NCI-H510A treated with DMSO at 0.1 percent for 48 hours (cell line): ENCODE results near the gene MINDY4.
A peak's percentile ranks its signal among the peaks of the same experiment; 100 is the strongest.
"Not testable (repeated sequence)": the region's sequence is repeated elsewhere in the genome, so short reads cannot be mapped to it uniquely, and the experiment has no call there.

ENCODE experiments used
- DNase-seq: peaks from one replicate; lab custom pipeline; 2025; lab: John Stamatoyannopoulos, UW

MINDY4 gene

DNA sequence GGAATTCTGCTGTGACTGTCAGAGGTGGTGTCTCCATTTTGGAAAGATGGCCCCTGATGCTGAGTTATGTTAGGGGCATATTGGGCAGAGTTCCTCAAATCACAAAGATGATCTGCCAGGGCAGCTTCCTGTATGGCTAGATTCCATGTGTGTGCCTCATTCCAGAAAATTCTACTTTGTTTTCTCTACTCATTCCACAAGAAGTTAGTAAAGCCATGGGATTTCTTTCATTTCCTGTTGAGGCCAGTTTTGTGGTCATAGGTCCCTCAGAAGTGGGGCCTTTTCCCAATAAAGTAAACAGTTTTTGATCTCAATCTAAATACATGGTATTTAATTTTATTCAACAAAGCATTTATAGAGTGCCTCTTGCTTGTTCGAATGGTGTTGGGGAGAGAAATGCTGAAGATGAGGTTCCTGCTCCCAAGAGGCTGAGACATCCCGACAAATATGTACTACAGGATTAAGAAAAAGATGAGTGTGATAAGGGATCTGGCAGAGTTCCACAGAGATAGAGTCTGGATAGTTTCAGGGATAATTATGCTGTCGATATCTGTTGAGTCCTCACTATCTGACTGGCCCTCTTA lies 33.0 kb downstream of the MINDY4 start:
- DNase-seq: no peak

DNA sequence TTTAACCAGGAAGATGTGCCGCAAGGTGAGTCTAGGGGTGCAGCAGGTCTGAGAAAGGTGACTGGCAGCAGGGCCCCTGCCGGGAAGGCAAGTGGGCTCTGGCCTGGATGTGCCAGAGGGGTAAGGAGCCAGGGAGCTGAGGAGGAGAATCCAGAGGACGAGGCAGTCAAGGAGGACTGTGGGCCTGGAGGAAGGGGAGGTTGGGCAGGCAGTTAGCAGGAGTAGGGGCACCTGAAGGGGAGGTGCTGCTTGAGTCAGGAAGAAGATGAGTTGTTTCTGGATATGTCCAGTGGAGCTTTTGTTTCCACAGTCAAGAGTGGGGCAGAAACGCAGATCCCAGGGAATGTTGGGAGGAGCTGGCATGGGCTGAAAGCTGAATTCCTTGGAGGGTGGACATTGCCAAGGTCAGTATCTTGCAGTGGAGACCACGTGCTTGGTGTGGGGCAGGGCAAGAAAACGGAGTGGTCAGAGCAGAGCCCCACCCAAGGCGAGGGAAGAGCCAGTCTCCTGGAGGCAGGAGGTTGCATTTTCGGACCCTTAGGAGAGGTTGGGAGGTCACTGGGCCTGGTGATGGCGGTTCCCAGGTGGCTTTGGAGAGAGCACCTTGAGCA lies 34.0 kb downstream of the MINDY4 start:
- no peak for DNase-seq

DNA sequence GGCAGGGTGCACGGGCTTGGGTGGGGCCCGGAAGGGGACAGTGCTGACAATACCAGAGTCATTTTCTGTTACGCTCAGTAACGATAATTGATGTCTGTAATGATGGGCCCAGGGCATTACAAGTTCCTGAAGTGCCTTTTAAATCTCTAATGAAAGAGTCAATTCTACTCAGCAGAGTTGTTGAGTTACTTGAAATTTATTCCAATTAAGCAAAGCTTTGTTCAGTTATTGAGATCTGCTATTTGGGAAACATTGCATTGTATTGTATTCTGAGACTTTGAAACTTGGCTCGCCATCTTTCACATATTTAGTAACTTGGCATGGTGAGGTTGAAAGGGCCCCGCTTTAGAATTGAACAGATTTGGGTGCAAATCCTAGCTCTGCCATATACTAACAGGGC lies 34.7 kb downstream of the MINDY4 start:
- DNase-seq: no peak

DNA sequence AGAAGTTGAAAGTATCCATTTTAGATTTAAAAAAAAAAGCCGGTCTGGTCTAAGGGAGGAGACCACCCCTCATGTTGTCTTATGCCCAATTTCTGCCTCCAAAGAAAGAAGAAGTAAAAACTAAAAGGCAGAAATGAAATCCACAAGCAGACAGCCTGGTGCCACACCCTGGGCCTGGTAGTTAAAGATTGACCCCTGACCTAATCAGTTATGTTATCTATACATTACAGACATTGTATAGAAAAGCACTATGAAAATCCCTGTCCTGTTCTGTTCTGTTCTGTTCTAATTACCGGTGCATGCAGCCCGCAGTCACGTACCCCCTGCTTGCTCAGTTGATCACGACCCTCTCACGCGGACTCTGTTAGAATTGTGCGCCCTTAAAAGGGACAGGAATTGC lies 36.3 kb downstream of the MINDY4 start:
- DNase-seq: not testable (repeated sequence)

DNA sequence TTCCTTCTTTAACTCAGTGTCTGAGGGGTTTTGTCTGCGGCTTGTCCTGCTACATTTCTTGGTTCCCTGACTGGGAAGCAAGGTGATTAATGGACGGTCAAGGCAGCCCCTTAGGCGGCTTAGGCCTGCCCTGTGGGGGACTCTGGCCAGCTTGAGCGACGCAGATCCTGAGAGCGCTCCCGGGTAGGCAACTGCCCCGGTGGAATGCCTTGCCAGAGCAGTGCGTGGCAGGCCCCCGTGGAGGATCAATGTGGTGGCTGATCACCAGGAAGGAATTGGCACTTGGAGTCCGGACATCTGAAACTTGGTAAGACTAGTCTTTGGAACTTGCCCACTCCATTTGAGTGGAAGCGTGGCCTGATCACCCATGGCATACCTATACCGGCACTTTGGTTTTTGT lies 36.7 kb downstream of the MINDY4 start:
- not testable (repeated sequence) for DNase-seq

DNA sequence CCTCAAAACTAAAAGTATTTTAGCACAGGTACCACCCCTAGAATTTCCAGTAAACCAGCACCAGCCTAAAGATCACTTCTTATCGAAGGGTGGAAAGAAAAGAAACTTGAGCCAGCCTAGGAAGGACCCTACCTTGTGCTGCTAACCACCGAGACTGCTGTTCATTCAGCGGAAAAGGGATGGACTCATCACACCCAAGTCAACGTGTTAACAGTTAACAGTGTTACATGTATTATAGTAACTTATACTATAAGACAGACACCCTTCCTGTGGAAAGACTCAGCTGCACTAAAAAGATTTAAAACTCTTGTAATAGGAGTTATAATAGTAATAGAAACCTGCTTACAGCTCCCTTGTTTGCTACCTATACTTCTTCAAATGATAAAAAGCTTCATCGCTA lies 39.8 kb downstream of the MINDY4 start:
- DNase-seq: no peak

DNA sequence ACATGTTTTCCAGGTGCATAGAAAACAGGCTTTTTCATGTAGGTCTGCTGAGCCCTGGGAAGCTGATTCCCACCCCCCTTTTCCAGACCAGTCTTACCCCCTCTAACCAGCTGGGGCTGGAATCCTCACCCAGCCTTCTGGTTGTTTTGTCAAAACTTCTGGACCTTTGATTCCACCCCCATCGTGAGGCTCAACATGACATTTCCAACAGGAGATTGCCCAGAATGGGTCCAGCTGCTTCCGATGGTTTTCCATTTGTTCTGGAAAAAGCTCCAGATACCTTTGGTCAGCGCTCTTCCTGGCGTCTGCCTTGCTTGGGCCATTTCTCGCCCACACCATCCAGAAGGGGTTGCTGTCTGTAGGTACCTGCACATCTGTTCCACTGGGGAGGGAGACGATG lies 41.5 kb downstream of the MINDY4 start:
- no peak for DNase-seq

DNA sequence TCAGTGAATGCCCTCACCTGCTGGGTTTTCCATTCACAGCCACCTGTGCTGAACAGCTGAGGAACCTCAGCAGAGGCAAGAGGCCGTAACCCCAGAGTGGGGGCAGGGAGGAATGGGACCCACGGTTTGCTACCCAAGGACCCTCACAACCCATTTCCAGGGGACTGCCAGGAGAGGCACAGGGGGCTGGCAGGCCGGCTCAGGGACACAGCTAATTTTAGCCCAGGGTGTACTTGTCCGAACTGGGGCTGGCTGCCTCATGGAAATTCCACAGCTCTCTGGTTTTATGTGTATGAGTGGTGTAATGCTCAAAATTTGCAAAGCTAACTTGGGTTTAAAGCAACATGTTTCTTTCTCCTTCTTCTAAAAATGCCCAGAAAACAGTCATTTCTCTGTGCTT lies 42.2 kb downstream of the MINDY4 start:
- DNase-seq: no peak

DNA sequence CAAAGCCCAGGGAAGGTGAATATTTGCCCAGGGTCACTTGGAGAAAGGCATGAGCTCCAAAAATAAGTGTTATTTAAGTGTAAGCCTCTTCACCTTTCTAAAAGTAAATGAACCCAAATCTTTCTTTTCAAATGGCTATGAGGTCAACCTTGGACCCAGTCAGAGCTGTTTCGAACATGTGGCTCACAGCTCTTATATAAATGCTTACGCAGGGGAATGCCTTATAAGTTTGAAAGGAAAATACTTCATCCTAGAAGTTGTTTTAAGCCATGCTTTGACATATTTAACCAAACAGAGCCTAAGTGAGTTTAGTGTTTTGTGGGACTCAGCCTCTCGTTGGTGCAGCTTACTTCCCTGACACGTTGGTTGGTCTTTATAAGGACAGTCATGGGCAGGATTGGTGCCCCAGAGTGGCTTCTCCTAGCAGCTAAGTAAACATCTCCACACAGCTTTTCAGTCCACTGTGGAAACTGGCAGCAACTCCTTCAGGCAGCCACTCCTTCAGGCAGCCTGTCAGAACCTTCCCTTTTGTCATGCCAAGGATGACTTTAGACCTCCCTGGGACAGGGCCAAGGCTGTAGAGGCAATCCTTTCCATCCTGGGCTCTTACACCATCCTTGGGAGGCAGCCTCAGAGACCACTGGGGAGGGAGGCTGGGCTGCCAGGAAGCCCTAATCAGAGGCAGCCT lies 43.6 kb downstream of the MINDY4 start:
- DNase-seq: peak; percentile 55

DNA sequence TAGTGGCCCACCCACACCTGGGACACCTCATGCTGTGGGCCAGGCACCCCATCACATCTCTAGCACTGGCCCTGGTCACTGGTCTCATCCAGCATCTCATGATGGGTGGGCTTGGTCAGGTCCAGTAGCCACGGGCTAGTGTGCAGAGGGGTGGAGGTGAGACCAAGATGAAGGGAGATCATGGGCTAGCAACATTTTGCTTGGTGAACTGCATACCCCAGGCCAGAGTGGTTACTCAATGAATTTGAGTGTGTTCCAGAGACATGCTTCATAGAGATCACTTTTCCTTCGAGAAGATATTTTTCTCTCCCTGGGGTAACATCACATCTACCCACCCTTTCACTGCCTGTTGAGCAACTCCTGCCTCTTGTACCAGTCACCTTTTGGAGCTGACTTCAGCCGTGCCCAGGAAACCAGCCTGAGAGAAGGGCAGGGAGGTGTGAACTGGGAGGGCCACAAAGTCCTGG lies 44.2 kb downstream of the MINDY4 start:
- DNase-seq: no peak

DNA sequence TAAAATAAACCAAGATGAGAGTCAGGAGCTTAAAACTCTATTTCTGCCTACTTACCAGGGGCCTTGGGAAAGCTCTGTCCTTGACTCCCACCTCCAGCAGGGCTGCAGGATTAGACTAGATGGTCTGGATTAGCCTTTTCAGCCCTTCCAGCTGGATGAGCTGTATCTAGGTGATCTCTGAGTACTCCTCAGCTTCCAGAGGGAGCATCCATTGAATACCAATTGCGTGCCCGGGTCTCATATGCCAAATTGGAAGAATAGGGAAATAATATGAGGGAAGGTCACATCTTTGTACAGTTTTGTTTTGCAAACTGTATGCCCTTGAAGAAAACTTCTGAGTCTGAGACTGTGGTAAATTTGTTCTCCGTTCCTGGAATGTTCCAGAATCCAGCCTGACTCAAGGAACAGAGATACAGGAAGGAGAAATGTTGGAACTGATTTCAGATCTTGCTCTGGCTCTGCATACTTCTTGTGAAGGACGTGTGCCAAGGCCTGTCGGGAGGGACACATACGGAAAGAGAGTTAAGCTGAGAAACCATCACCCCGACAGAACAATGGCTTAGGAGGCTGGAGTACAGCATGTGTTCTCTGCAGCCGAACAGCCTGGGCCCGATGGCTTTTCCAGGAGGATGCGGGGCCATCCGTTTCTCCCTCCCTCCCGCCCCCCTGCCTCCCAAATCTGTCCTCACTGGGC lies 44.9 kb downstream of the MINDY4 start:
- no peak for DNase-seq

DNA sequence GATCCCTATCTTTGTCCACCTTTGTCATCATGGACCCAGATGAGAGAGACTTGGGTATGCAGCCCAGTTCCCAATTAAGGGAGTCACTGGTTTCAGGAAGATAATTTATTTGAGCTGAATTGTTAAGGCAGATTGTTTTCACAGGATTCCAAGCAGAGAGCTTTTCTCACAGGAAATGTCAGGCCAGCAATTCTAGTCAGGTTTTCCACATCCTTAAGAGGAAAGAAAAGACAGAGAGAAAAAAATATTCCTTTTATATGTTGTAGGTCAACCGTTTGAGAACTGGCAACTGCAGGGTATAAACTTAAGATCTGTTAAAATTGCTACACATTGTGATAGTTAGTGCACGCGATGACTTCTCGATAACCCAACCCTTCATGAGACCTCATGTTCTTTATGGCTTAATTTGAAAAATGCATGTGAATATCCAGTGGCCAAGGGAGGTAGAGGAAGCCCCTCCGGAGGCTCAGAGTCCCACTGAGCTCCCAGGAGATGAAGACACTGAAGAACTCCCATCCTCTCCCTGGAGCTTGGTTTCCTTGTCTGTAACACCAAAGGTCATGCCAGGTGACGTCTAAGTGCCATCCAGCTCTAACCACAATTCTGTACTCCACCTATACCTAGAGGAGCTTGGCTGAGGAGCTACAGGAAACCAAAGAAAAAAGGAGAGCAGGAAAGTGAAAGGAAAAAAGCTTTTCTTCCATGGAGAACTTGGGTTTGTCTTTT lies 45.6 kb downstream of the MINDY4 start:
- DNase-seq: peak; percentile 26

DNA sequence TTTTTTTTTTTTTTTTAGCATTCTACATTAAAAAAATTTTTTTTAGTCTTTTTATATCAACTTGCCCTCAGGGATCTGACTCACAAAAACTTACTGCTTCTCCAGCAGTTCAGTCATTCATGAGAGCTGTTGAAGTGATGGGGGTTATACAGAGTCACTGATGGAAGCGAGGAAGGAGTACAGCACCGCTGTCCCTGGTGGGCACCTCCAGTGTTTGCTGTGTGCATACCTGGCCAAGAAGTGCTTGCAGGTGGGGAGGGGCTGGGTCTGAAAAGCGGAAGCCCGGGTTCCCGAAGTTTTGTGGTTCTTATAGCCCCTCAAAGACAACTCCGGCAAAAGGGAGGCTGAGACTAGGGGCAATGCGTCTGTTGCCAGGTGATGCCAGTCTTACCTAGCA lies 46.2 kb downstream of the MINDY4 start:
- DNase-seq: no peak

DNA sequence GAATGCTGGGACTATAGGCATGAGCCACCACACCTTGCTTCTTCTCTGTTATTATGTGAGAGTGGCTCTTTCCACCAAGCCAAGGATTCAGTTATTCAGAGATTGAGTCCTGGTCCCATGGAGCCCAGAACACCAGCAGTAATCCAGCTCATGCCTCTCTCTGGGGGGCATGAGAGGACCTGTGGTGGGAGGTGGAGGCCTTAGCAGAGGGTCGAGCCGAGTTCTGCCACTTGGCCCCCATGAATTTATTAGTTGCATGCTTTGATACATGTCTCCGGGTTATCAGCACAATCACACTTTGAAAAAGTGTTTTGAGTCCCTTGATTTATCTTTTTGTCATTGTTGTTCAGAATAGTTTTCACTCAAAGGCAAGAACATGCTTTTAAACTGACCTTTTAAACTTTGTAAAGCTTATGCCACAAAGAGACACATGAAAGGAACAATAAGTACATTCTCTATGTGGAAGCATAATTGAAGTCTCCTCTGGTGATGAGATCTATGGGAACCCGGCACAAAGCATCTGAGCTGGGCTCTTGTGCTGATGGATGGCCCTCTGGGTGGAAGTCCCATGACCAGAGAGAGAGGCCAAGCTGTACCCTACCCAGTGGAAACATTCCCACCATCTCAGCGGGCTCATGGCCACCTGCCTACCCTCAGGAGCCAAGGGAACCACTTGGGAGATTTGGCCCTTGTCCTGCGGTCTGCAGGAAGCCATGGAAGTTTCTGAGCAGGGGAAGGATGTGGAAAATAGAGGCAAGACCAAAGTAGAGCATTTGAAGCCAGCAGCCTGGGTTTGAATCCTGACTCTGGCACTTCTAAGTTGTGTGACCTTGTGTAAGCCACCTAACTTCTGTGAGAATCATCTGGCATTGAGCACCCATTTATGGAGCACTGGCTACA lies 53.9 kb downstream of the MINDY4 start:
- no peak for DNase-seq

DNA sequence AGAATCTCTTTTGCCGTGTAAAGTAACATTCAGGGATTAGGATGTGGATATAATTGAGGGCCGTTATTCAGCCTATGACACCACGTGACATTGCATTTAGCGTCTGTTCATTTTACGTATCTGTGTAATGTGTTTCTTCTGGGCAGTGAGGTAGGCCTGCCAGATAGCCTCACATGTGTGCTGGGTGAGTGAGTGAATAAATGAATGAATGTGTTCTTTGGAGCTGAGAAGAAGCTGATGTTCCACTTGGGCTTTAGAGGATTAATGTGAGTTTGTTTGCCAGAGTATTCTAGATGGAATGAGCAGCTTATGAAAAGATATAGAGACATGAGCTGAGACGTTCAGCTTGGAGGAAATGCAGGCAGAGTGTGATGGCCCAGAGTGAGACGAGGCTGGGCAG lies 55.0 kb downstream of the MINDY4 start:
- DNase-seq: no peak

DNA sequence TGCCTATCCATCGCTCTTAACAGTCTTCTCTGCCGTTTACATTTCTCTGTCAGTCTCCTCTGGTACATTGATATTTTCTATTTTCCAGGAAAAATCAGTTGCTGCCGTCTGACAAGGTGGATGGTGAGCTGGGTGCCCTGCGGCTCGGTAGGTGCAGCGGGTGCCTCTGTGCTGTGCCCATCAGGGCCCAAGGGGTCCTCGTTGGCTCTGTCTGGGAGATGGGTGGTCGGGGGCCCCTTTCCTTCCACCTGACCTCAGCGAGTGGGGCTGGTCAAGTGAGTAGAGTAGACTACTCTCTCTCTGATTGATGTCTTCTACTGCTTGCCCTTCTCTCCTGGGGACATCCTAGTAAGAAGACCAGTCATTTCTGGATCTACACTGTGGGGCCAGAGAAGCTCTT lies 57.4 kb downstream of the MINDY4 start:
- DNase-seq: no peak

DNA sequence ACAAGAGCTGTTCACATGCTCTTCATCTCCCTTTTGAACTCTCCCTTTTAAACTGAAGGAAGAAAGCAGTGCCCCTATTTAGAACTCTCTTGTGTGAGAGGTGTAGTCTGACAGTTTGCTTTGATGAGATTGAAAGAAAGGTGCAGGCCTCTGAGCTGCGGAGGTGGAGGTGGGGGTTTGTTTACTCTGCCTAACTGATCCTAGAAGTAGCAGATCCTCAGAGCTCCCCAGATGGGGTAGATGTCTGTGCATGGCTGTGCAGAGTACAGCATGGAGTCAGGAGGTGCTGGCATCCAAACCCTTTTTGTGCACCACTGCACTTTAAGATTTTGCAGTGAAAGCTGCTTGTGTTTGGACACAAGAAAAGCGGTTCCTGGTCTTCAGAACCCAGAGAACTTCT lies 58.3 kb downstream of the MINDY4 start:
- no peak for DNase-seq

DNA sequence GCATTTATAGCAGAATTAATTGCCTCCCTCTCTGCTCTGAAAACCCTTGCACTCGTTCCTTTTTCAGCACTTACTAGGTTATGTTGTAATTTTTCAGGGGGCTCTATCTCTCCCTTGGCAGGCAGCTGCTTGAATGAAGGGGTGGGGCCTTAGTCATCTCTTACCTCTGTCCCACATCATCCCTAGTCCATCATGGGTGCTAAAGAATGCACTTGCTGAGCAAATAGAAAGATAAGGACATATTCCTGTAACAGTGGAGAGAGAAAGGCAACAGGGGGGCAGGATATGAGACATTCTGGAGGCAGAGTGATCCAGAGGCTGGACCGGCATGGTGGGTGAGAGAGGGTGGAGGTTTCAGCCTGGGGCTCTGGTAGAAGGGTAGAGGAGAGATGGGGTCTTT lies 60.0 kb downstream of the MINDY4 start:
- no peak for DNase-seq

DNA sequence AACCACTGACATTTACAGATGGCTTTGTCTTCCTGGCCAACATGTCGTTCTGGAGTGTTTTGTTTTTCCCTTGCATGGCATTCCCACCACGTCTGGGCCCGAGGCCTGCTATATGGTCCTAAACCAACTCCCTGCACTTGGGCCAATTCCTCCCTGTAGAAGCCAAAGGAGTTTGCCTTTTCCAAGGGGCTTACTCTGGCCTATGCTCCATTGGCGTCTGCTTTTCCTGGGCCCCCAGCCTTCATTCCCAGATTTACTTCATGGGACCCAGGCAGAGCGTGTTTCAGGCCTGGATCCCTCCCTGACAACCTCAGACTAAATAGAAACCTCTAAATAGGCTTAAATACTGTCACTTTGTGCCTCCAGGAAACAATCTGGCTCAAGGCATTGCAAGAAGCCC lies 60.7 kb downstream of the MINDY4 start:
- no peak for DNase-seq

DNA sequence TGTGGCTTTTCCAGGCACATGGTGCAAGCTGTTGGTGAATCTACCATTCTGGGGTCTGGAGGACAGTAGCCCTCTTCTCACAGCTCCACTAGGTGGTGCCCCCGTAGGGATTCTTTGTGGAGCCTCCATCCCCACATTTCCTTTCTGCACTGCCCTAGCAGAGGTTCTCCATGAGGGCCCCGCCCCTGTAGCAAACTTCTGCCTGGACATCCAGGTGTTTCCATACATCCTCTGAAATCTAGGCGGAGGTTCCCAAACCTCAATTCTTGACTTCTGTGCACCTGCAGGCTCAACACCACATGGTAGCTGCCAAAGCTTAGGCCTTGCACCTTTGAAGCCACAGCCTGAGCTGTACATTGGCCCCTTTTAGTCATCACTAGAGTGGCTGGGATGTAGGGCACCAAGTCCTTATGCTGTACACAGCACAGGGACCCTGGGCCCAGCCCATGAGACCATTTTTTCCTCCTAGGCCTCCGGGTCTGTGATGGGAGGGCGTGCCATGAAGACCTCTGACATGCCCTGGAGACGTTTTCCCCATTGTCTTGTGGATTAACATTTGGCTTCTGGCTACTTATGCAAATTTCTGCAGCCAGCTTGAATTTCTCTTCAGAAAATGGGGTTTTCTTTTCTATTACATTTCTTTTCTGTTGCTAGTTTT lies 62.9 kb downstream of the MINDY4 start:
- DNase-seq: not testable (repeated sequence)
